Stimulated activated CD4-positive, alpha-beta T cell treated with anti-CD3 and anti-CD28 coated beads, TNF-alpha, amount 100 ng/mL, for 4 hours (primary cell): Measurements from ENCODE around the gene PAPLN.

Experiments used
- DNase-seq, 3 experiments: peaks; one replicate each; pipeline ENCODE4 v3.0.0-alpha.2; 2020; ENCODE audit warnings: low read depth in 3 of 3

PAPLN gene

GRCh38 chr14:73261075-73261474, 23.8 kb downstream of the PAPLN start:
- no peak for DNase-seq

GRCh38 chr14:73261520-73262426, 24.5 kb downstream of the PAPLN start:
- DNase-seq: no peak

GRCh38 chr14:73262427-73263183, 25.3 kb downstream of the PAPLN start:
- no peak for DNase-seq

GRCh38 chr14:73263606-73264005, 26.3 kb downstream of the PAPLN start:
- DNase-seq: no peak

DNA sequence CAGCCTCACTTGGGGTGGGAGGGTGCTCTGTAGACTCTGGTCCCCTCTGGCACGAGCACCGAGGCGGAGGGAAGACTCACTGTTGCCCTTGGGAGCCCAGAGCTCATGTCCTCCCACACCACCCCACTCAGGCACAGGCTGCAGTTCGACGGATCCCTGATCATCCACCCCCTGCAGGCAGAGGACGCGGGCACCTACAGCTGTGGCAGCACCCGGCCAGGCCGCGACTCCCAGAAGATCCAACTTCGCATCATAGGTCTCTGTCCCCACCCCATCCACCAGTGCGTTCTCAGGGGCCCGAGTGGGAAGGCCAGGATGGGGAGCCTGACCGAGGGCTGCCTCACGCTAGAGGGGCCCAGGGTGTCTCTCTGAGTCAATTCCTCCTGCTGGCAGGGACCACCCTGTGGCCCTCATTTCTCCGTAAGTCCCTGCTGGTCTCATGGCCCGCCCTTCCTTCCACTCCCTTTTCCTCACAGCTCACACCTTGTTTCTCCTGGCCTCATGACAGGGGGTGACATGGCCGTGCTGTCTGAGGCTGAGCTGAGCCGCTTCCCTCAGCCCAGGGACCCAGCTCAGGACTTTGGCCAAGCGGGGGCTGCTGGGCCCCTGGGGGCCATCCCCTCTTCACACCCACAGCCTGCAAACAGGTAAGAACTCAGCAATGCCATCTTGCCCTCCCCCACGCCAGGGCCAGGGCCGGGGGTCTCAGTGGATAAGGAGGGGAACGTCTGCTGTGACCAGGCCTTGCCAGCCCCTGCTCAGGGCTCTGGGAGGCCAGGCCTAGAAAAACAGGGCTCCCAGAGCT, 27.0 kb downstream of the PAPLN start:
- DNase-seq: no peak

DNA sequence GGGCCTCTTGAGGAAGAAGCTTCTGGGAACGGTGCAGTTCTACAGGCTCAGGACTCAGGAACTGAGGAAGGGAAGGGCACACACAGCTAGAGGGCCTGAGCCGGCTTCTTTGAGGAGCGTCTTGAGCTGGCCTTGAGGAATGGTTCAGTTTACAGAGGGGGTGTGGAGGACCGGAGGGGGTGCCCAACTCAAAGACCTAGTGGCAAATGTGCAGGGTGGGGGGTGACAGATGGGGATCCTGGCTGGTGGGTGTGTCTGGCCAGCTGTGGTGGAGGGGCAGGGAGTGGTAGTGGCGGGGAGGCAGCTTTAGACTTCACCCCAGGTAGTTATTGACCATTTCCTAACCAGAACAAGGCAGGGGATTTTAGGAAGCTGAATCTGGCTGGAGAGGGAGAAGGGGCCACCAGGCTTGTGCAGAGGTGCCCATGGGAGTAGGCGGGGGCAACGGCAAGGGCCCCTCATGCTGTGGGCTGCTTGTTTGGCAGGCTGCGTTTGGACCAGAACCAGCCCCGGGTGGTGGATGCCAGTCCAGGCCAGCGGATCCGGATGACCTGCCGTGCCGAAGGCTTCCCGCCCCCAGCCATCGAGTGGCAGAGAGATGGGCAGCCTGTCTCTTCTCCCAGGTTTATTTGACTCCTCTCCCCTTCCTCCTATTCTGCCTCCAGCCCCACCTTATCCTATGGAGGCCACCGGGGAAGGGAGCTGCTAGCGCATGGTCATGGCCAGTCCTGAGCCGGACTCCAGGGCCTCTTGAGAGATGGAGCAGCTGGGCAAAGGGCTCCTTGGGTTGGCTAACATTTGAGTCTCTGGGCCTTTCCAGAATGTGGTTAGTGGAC, 27.8 kb downstream of the PAPLN start:
- no peak for DNase-seq

DNA sequence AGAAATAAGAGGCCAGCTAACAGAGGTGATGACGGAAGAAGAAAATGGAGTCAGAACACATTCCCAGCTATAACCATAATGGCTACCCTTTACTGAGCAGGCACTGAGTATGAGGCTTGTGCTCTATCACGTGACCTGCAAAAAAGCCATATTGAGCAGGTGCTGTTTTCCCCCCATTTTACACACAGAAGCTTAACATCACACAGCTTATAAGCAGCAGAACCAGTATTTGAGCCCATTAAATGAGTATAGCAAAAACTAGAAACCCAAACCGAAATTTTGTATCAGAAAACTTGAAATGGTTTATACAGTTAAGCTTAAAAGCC, 28.4 kb downstream of the PAPLN start:
- no peak for DNase-seq

GRCh38 chr14:73266317-73266716, 29.0 kb downstream of the PAPLN start:
- no peak for DNase-seq

DNA sequence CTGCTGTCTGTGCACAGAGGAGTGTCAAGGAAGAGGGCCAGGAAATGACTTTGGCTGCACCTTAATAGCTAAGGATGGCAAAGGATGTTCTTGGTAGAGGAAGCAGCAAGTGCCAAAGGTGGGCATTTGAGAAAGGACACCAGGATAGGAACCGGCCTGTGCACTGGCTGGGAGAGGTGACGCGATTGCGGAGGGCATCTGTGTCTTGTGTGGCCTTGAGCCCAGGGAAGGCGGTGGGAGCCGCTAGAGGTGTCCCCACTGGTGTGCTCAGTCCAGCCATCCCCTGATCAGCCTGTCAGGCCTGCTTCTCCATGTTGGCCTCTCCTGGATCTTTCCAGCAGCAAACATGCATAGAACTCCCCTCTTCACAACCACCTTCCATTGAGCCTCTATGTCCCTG, 30.2 kb downstream of the PAPLN start:
- no peak for DNase-seq

GRCh38 chr14:73269729-73270531, 32.6 kb downstream of the PAPLN start:
- no peak for DNase-seq

DNA sequence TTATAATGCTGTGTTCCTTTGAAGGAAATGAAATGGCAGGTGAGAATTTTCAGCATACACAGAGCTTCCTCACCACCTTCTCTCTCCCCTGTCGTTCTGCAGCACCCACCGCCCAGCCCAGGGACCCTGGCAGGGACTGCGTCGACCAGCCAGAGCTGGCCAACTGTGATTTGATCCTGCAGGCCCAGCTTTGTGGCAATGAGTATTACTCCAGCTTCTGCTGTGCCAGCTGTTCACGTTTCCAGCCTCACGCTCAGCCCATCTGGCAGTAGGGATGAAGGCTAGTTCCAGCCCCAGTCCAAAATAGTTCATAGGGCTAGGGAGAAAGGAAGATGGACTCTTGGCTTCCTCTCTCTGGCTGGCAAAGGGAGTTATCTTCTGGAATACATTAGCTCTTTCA, 35.1 kb downstream of the PAPLN start:
- DNase-seq: no peak

DNA sequence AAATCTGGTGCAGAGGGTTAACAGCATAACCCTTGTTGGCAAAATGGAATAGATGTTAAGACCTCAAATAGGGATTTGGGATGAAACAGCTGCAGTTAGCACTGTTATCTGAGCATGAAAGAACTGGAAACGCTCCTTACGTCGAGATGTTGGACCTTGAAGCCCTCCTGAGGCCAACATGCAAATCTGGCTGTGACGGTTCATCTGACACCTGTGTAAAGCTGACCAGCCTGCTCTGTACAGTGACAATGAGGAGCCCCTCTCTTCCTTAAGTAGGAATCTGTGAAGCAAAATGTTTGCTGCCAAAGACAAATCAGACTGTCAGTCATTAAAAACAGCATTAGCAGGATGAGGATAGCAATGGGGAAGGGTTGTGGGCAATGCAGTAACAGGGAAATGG, 36.5 kb downstream of the PAPLN start:
- no peak for DNase-seq

GRCh38 chr14:73276836-73277235, 39.5 kb downstream of the PAPLN start:
- DNase-seq: no peak

- DNase-seq: no peak
Observed at GRCh38 chr14:73277376-73277775, 40.1 kb downstream of the PAPLN start.

- DNase-seq: no peak
Observed at GRCh38 chr14:73280903-73281302, 43.6 kb downstream of the PAPLN start.

DNA sequence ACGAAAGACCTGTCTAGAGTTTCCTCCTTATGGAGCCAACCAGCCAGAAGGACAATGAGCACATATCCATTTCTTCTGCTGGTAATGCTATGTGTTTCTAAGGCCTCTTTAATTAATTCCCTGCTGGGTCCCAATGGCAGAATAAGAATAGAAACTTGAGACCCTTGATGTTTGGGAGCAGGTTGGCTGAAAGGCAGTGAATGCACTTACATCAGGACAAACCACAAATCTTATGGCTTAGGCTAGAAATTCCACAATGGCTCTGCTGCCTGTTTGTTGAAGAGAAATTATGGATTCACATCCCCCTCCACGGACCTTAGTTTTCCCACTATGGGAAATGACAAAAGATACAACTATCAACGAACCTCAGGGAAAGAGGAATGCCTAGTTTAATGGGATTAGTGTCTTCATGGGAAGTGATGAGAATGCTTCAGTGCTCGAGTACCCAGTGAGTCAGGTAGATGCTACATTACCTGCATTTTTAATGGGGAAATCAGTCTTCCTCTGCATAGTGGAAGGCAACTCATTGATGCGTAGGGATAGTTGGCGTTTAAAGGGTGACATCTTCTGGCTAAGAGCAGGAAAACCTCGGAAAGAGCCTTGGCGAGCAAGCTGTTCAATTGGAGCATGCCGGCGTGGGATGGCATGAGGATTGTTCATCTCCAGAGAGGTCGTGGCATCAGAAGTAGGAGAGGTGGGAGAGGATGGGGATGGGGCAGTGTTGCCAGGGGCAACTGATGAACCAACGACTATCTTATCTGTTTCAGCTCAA, 46.5 kb downstream of the PAPLN start:
- no peak for DNase-seq

- DNase-seq: no peak
Observed at GRCh38 chr14:73285979-73286378, 48.7 kb downstream of the PAPLN start.

- no peak for DNase-seq
Observed at GRCh38 chr14:73286598-73286997, 49.3 kb downstream of the PAPLN start.

- DNase-seq: no peak
Observed at GRCh38 chr14:73287071-73287470, 49.8 kb downstream of the PAPLN start.

GRCh38 chr14:73289308-73289707, 52.0 kb downstream of the PAPLN start:
- no peak for DNase-seq
